Thoracic aorta (tissue), 2 donors: ENCODE data around the gene NSL1. TPM values are rescaled to one million over a fixed set of nuclear protein-coding genes. Genes with fewer than 3 reads are reported as not detected.

Experiments
- ATAC-seq: fragments of 150-250 bp; one replicate; pipeline ENCODE4 v1.8.0; 2017; ENCODE audit warnings: low read depth; ENCODE audit not compliant: insufficient number of reproducible peaks, low FRiP score
- DNase-seq: peaks from one replicate; pipeline ENCODE4 v3.0.0-alpha.2; 2020; ENCODE audit warnings: low spot score
- H3K27ac ChIP-seq, 2 donors: fragments of 200-600 bp; sonication (generic); 1 replicate in 1 of 2; 2 replicates in 1 of 2; pipeline ENCODE4 v1.5.1; 2016; ENCODE audit warnings: mild to moderate bottlenecking in 2 of 2, moderate library complexity in 2 of 2
- H3K27me3 ChIP-seq: fragments of 200-600 bp; sonication (generic); replicated peaks from 2 replicates; pipeline ENCODE4 v1.6.0; 2016; ENCODE audit warnings: mild to moderate bottlenecking; ENCODE audit not compliant: insufficient read depth
- H3K36me3 ChIP-seq: fragments of 200-600 bp; sonication (generic); one replicate; pipeline ENCODE4 v1.5.1; 2016
- H3K4me1 ChIP-seq, 2 donors: fragments of 200-600 bp; sonication (generic); 1 replicate in 1 of 2; 2 replicates in 1 of 2; pipeline versions ENCODE4 v1.5.1 to v1.6.0; 2016; ENCODE audit warnings: low read depth in 2 of 2, mild to moderate bottlenecking in 1 of 2; ENCODE audit not compliant: control insufficient read depth in 1 of 2
- H3K4me3 ChIP-seq: fragments of 200-600 bp; sonication (generic); 2 replicates; pipeline ENCODE4 v1.5.1; 2016; ENCODE audit warnings: mild to moderate bottlenecking
- H3K9me3 ChIP-seq: fragments of 200-600 bp; sonication (generic); 2 replicates; pipeline ENCODE4 v1.5.1; 2016
- CTCF ChIP-seq: fragments of 200-600 bp; sonication (generic); IDR thresholded peaks from one replicate; pipeline ENCODE4 v1.5.1; 2019; ENCODE audit warnings: antibody characterized with exemption
- total RNA-seq, 2 donors: library from RNA; depleted of rRNA; stranded (reverse); fragments of >200 nt; gene quantifications; one replicate each; pipeline versions ENCODE4 v1.1.0 to v1.2.3, GENCODE V29; 2016

NSL1 gene
- total RNA-seq, 2 donors from 2014 or later = 43.2 to 44.3 TPM

GRCh38 chr1:212794561-212795014 lies 3.0 kb upstream of the NSL1 start:
- Histone ChIP-seq H3K27me3 (no peaks in the 10 kb centered on the region), H3K36me3 (peaks cover 6% of the 10 kb centered on the region), H3K27ac (no peak overlapping the region), H3K4me3 (no peak overlapping the region), H3K9me3 (no peaks in the 10 kb centered on the region), H3K4me1 (peaks cover 8 to 28% of the 10 kb centered on the region in 2 donors)
- no peak for DNase-seq
- no peak for ATAC-seq
- TF ChIP-seq CTCF = no peak

GRCh38 chr1:212792396-212792908 lies 875 bp upstream of the NSL1 start:
- TF ChIP-seq CTCF = no peak
- Histone ChIP-seq H3K27ac (peak overlapping the region; percentile 87 to 89), H3K27me3 (no peaks in the 10 kb centered on the region), H3K4me3 (peak overlapping the region; percentile 95), H3K36me3 (peaks cover 6% of the 10 kb centered on the region), H3K9me3 (no peaks in the 10 kb centered on the region), H3K4me1 (peaks cover 13 to 29% of the 10 kb centered on the region in 2 donors)
- ATAC-seq = no peak
- DNase-seq = no peak

GRCh38 chr1:212791261-212791675 lies 309 bp downstream of the NSL1 start:
- Histone ChIP-seq H3K9me3 (no peaks in the 10 kb centered on the region), H3K4me1 (peaks cover 13 to 29% of the 10 kb centered on the region in 2 donors), H3K4me3 (peak overlapping the region; percentile 95), H3K27me3 (no peaks in the 10 kb centered on the region), H3K27ac (peak overlapping the region; percentile 87 to 89), H3K36me3 (peaks cover 6% of the 10 kb centered on the region)
- DNase-seq (no peak), ATAC-seq (peak; percentile 33)
- TF ChIP-seq CTCF = no peak

GRCh38 chr1:212785871-212786270 lies 5.7 kb downstream of the NSL1 start:
- no peaks in the 10 kb centered on the region for H3K9me3 ChIP-seq
- peaks cover 12 to 14% of the 10 kb centered on the region in 2 donors for H3K4me1 ChIP-seq
- H3K27me3 ChIP-seq = no peaks in the 10 kb centered on the region
- no peak for ATAC-seq
- DNase-seq = no peak
- peaks cover 11% of the 10 kb centered on the region for H3K36me3 ChIP-seq
- no peak for TF ChIP-seq CTCF
- no peak overlapping the region for H3K27ac ChIP-seq
- no peak overlapping the region for H3K4me3 ChIP-seq

GRCh38 chr1:212783976-212784375 lies 7.6 kb downstream of the NSL1 start:
- Histone ChIP-seq H3K4me1 (peaks cover 0 to 1% of the 10 kb centered on the region in 2 donors), H3K4me3 (no peak overlapping the region), H3K27ac (no peak overlapping the region), H3K36me3 (peaks cover 11% of the 10 kb centered on the region), H3K27me3 (no peaks in the 10 kb centered on the region), H3K9me3 (no peaks in the 10 kb centered on the region)
- no peak for ATAC-seq
- no peak for TF ChIP-seq CTCF
- no peak for DNase-seq
